ENCODE measurements around the gene ALDH5A1. TPM values are rescaled to one million over a fixed set of nuclear protein-coding genes. Genes with fewer than 3 reads are reported as not detected.
"Not testable (repeated sequence)": the region's sequence is repeated elsewhere in the genome, so short reads cannot be mapped to it uniquely, and the experiment has no call there.

ALDH5A1 gene
- polyA plus RNA-seq, 4 donors, result 15.8 to 31.6 (median 29.2) TPM

GRCh38 chr6:24484657-24485323 is 10.0 kb upstream of the ALDH5A1 start:
- no peak for DNase-seq (ENCODE audit: low read depth in 4 of 4, low spot score in 3 of 4)

DNA sequence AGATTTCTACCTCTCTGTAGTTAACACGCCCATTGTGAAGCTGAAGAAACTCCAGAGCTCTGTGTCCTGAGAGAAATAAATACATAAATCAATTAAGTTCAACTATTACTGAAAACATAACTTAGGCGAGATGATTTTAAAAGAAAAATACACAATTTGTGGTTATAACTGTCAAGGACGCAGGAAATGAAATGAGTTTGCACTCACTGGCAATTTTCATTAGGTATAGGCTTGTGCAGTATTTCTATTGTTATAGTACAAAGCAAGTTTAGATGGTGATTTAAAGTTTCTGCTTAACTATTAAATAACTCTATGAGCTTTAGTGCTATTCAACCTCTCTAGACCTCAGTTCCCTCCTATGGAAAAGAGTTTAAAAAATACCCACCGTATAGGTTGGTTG is 8.7 kb upstream of the ALDH5A1 start:
- no peak for DNase-seq (ENCODE audit: low read depth in 4 of 4, low spot score in 3 of 4)

DNA sequence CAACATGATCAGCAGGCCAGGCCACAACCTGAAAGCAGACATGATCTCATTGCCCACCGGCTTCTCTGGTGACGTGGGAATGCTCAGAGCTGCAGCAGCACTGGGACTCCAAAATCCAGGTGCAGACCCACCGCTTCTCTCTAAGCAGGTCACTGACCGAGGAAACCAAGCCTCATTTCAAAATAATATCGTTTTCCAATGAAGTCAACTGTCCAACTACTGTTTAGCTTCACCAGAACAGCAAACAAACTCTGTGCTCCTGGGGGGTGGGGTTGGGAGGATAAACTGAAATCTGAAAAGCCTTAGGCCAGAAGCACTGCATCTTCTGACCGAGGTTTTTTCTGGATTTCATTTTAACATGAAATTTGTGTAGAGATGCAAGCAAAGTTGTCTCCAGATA is 5.3 kb upstream of the ALDH5A1 start, which contains the start of gene GPLD1:
TSS of gene GPLD1 (minus strand) at position 109 of the 400 bp plus-strand sequence. CDS start at position 42, 67 bp downstream.
- no peak for DNase-seq (ENCODE audit: low read depth in 4 of 4, low spot score in 3 of 4)

DNA sequence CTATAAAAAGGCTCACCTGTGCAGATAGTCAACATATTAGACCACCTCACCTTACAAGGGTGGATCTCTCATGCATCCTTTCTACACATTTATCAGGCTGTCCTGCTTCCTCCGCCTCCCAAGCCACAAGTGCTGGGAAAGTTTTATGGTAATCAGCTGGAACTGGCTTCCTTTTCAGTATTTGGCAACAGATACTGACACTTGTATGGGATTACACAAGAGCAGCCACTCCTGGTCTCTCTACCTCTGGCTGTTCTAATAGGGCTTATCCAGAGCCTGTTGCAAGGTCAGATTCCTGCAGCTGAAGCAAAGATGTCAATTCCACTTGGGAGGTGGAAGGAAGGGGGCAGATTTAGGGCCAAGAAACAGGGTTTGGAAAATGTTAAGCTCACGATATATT is 4.9 kb upstream of the ALDH5A1 start:
- DNase-seq (ENCODE audit: low read depth in 4 of 4, low spot score in 3 of 4), result no peak

GRCh38 chr6:24490948-24491347 is 3.8 kb upstream of the ALDH5A1 start:
- DNase-seq (ENCODE audit: low read depth in 4 of 4, low spot score in 3 of 4), result no peak

DNA sequence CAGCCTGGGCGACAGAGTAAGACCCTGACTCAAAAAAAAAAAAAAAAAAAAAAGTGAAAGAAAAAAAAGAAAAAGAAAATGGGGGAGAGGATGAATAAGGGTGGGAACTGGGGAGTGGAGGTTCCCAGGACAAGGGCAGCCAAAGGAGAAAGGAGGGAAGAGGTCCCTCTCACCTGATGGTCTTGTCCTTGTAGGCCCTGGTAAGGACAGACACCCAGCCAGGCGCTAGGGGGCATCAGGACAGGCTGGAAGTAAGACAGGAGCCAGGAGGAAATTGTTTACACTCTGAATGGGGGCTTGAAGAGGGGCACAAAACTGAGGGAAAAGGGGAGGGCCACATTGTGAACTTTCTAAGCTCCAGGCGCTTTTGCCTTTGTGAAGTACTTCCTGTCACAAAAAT is 2.3 kb upstream of the ALDH5A1 start:
- no peak for DNase-seq (ENCODE audit: low read depth in 4 of 4, low spot score in 3 of 4)

GRCh38 chr6:24493945-24494820 is 586 bp upstream of the ALDH5A1 start:
- peak in 1 of 4 donors; percentile 5 for DNase-seq (ENCODE audit: low read depth in 4 of 4, low spot score in 3 of 4)

GRCh38 chr6:24497254-24497970 is 2.6 kb downstream of the ALDH5A1 start:
- DNase-seq (ENCODE audit: low read depth in 4 of 4, low spot score in 3 of 4), result no peak

DNA sequence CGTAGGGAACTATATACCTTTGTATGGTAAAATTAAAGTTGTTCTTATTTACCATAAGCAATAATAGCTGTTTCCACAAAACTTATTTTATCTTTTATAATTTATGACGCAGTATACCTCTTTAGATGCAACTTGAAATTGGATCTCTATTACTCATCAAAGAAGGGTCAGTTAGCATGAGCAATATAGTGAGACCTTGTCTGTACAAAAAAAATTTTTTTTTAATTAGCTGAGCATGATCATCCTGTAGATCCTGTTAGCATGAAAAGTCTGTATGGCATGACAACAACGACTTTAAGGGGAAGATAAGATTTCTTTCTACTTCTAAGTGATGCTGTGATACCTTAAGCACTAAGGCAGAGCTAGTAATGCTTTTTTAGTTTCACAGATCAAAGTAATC is 5.9 kb downstream of the ALDH5A1 start:
- no peak for DNase-seq (ENCODE audit: low read depth in 4 of 4, low spot score in 3 of 4)

DNA sequence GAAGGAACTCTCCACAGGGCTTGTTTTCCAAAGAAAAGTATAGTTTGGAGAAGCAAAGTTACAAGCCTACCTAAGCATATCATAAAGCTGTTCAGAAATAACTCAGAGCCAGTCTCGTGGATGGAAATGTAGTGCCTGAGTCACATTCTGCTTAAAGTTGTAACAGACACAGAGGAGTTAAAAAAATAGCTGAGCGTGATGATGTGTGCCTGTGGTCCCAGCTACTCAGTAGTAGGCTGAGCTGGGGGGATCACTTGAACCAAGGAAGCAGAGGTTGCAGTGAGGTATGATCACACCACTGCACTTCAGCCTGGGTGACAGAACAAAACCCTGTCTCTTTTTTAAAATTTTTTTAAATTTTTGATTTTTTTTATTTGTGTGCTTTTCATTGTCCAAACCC is 6.6 kb downstream of the ALDH5A1 start:
- no peak for DNase-seq (ENCODE audit: low read depth in 4 of 4, low spot score in 3 of 4)

DNA sequence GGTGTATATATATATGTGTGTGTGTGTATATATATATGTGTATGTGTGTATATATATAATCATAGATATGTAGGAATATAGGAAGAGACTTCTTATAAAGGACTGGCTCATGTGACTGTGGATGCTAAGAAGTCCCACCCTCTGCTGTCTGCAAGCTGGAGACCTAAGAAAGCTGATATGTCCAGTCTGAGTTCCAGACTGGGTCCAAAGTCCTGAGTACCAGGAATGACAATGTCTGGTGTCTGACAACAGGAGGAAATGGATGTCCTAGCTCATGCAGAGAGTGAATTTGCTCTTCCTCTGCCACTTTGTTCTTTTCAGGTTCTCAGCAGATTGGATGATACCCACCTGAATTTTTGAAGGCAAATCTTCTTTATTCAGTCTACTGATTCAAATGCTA is 7.1 kb downstream of the ALDH5A1 start:
- DNase-seq (ENCODE audit: low read depth in 4 of 4, low spot score in 3 of 4), result no peak

DNA sequence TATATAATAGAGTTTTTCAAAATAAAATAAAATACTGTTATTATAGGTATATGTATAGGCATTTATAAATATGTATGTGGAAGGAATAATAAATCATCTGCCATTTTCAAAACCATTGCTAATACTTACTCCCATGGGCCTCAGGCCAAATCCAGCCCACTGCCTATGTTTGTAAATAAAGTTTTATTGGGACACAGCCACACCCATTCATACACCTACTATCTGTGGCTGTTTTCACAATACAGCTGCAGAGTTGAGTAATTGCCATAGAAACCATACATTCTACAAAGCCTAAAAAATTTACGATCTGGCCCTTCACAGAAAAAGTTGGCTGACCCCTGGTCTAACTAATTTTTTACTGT is 9.5 kb downstream of the ALDH5A1 start:
- no peak for DNase-seq (ENCODE audit: low read depth in 4 of 4, low spot score in 3 of 4)

GRCh38 chr6:24504649-24505586 is 10.1 kb downstream of the ALDH5A1 start:
- no peak for DNase-seq (ENCODE audit: low read depth in 4 of 4, low spot score in 3 of 4)

DNA sequence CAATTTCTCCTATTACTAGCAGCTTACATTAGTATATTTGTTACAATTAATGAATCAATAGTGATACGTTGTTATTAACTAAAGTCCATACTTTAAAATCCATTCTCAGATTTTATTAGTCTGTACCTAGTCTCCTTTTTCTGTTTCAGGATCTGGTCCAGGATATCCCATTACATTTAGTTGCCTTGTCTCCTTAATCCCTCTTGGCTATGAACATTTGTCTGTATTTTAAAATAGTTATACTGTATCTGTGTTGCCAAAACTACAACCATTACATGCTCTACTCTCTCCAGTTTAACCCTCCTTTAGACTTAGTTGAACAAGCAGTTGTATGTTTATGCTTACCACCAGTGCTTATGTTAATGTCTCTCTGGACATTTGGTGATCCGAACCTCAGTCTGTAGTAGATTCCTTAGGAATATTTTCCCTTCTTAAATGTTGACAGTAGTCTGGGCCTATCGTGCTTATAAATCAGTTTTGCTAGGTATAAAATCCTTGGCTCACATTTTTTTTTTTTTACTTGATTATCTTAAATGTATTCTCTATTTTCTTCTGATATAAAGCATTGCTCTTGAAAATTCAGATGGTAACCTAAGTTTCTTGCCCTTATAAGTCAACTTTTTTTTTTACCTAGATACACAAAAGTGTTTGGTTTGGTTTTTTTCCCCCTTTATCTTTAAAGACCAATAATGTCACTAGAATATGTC is 12.2 kb downstream of the ALDH5A1 start:
- no peak for DNase-seq (ENCODE audit: low read depth in 4 of 4, low spot score in 3 of 4)

DNA sequence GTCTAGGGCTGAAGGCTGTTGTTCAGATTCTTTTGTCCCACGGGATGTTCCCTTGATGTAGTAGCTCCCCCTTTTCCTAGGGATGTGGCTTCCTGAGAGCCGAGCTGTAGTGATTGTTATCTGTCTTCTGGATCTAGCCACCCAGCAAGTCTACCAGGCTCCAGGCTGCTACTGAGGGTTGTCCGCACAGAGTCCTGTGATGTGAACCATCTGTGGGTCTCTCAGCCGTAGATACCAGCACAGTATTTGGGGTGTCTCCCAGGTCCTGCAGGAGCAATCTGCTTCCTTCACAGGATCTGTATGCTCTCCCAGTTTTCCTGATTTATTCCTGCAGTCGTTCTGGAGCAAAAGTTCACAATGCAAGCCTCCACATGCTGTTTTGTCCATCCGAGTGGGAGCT is 17.2 kb downstream of the ALDH5A1 start:
- not testable (repeated sequence) for DNase-seq (ENCODE audit: low read depth in 4 of 4, low spot score in 3 of 4)

DNA sequence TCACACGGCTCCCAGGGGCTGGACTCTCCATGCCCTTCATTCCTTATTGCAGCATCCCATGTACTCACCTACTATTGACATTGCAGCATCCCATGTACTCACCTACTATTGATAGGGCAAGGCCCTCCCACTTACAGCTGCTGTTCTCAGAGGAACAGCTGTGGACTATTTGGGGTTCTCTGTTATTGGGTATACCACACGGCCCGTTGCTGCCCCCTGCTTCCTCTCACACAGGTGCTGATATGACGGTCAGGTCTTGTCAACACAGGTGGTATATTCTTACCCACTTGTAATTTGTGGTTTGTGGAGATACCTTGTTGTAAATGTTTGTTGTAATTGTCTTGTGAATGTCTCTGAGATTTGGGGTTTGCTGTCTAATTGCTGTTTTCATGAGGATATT is 18.8 kb downstream of the ALDH5A1 start:
- DNase-seq (ENCODE audit: low read depth in 4 of 4, low spot score in 3 of 4), result no peak

DNA sequence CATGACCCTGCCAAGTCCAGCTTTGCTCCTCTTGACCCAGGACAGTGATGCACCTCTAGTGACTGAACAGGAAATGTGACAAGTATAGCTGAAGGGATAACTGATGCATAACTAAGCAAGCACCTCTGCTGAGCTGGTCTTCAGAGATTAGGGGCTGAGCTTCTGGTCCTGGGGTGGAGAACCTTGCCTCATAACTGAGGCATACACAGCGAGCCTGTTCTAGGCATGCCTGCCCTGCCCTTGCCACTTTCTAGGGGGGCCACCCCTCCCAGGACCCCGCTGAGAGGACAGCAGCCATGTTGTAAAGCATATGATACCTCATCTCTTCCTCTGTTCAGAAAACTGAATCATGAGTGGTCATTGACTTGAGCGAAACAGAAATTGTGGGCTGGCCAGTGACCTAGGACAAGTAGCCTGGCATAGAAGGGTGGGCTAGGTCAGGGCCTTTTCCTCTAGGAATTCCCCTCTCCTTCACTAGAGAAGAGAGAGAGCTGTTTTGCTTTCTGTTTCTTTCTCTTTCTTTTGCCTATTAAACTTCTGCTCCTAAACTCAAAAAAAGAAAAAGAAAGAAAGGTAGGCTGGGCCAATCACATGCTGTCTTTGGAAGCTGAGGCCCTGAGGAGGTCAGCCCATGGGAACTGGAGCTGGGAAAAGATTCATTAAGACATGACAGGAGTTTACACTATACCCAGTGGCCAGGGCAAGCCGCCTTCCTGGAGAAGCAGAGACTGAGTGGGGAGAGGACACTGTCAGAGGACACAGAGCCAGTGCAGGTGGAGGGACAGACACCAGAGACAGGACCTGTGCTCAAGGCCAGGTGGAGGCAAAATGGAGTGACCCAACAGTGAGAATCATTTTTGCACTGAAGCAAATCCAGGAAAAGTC is 23.1 kb downstream of the ALDH5A1 start:
- DNase-seq (ENCODE audit: low read depth in 4 of 4, low spot score in 3 of 4), result no peak

DNA sequence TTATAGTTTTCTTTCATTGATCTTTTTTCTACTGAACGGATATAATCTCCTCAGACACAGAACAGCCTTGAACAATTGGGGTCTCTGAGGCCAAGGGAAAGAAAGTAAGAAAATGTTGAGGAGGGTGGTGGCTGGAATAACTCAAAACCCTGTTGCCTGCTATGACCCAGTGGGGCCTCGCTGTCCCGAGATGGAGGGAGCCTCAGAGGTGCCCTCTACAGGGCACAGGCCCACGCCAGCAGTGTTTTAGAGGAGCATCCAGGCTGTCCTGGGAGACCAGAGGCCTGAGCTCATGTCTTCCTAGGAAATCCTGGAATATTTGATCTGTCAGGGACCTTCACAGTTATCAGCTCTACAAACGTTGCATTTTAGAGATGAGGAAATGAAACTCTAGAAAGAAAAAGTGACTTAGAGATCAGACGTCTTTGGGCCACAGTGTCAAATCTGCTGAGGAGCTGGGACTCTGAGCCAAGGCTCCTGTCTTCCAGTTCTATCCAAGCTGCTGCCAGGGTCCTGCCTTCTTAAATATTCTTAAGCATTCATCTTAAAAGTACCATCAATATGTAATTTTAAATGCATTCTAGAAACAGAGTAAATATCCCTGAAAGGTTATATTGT is 26.3 kb downstream of the ALDH5A1 start:
- no peak for DNase-seq (ENCODE audit: low read depth in 4 of 4, low spot score in 3 of 4)

Data from left renal pelvis (tissue), 4 donors.